ENCODE data around the gene EMP3.

DNA sequence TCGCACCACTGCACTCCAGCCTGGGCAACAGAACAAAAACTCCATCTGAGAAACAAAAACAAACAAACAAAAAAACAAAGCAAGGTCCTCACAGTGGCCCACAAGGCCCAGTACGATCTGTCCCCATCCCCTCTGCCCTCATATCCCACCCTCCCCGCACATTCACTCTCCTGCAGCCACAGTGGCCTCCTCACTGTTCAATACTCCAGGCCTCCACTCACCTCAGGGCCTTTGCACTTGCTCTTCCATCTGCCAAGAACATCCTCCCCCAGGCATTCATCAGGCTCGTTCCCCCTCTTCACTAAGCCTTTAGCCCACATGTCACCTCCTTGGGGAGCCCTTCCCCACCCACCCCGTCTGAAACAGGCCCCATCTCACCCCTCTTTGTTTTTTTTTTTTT, 33.8 kb downstream of the EMP3 start:
- TF ChIP-seq, protein P1, sequence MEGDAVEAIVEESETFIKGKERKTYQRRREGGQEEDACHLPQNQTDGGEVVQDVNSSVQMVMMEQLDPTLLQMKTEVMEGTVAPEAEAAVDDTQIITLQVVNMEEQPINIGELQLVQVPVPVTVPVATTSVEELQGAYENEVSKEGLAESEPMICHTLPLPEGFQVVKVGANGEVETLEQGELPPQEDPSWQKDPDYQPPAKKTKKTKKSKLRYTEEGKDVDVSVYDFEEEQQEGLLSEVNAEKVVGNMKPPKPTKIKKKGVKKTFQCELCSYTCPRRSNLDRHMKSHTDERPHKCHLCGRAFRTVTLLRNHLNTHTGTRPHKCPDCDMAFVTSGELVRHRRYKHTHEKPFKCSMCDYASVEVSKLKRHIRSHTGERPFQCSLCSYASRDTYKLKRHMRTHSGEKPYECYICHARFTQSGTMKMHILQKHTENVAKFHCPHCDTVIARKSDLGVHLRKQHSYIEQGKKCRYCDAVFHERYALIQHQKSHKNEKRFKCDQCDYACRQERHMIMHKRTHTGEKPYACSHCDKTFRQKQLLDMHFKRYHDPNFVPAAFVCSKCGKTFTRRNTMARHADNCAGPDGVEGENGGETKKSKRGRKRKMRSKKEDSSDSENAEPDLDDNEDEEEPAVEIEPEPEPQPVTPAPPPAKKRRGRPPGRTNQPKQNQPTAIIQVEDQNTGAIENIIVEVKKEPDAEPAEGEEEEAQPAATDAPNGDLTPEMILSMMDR (IDR thresholded peaks at IDR 0.05 in 4 of 5, conservative IDR thresholded peaks at IDR 0.05 in 1 of 5): no peak
- no peak for TF ChIP-seq POLR2A (IDR thresholded peaks at IDR 0.05)
